DND-41 (cell line): Measurements from ENCODE around the gene SENP8.

Experiments used
- CTCF ChIP-seq: IDR thresholded peaks from 2 replicates; pipeline ENCODE4 v1.5.1; 2012; ENCODE audit warnings: borderline replicate concordance, low read length, moderate library complexity, mild to moderate bottlenecking; ENCODE audit not compliant: poor library complexity, severe bottlenecking; ENCODE audit errors: extremely low read depth
- EZH2 ChIP-seq: IDR thresholded peaks from 3 replicates; pipeline ENCODE4 v1.6.1; 2012; ENCODE audit warnings: borderline replicate concordance, low read depth, mild to moderate bottlenecking, moderate library complexity, low read length, inconsistent platforms; ENCODE audit not compliant: severe bottlenecking

- TF ChIP-seq CTCF, result no peak
- TF ChIP-seq EZH2, result no peak
These were observed 64.5 kb downstream of the SENP8 start for GRCh38 chr15:72182673-72183072.
